ENCODE measurements around the gene CMSS1.

Gene CMSS1

DNA sequence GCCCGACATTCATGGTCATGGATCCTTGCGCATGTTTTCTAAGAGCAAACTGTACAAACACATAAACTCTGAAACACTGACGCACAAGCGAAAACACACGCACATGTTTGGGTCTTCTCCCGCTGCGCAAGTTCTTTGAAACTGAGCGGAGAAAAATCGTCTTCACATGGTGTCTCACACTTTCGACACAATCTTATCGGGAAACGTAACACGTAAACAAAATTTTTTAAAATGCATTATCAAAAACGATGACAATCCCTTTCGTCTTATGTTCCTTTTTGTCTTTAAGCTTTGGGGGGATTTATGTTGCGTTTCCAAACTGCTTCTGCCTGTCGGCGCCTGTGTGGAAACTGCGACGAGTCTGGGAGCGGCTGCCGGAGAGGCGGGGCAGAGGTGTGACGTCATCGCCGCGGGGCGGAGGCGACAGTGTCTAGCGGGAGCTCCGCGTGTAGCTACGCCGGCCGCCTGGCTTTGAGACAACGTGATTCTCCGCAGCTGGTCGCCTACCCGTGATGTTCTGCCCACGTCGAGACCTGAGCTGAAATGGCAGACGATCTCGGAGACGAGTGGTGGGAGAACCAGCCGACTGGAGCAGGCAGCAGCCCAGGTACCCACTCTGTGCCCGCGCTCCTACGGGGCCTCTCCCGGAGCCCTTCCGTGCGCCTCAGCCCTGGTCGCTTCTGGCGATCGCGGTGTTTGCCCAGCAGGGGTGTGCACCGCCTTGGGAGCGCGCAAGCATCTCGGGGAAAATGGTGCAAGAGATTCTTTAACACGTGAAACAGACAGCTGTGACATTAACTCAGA is at the start of gene CMSS1:
CMSS1 (plus strand) TSS at position 426 of the 804 bp plus-strand sequence.
- intact Hi-C loops (cut with DNase I) = no loop called here
- DNase-seq = peak; percentile 87 to 98 (median 96)

GRCh38 chr3:99768126-99768525 is 49.5 kb upstream of the CMSS1 start:
- intact Hi-C loops (cut with DNase I) = no loop called here

DNA sequence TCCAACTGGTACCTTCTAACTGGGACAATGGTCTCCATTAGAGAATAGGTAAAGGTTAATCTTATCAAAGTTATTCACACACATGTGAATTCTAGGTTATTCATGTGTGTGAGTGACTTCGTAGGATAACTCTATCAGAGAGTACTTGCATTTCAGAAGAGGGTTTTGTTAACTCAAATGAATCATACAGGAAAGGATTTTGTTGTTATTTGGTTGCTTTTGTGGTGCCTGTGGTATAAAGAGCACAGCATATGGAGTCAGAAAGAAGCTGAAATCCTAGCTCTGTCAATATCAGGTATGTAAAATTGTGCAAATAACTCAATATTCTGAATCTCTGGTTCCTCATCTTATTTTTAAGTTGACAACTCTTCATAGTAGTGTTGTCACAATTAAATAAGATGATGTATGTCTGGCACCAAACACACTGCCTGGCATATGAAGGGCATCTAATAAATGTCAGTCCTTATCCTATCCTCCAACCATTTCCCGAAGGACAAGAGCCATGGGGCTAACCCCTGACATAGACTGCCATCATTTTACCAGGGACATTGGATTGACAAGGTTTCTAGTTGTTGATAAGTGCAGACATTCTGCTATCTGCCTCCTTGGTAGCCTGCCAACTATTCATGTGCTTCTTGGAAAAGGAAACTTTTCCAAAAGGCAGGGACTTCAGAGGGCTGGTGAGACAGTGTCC is 48.7 kb upstream of the CMSS1 start:
- intact Hi-C loops (cut with DNase I) = no loop called here
- no peak for DNase-seq

More at GRCh38 chr3:99768126-99768525, 49.5 kb upstream of the CMSS1 start:
- no peak for DNase-seq

DNA sequence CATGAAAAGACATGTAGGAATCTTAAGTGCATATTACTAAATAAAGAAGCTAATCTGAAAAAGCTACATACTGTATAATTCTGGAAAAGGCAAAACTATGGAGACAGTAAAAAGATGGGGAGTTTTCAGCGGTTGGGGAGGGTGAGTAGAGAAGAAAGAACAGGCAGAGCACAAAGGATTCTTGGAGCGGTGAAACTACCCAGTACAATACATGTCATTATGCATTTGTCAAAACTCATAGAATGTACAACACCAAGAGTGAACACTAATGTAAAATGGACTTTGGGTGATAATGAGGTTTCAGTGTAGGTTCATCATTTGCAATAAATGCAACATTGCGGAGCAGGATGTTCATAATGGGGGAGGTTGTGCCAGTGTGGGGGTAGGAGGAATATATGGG is 45.5 kb upstream of the CMSS1 start:
- intact Hi-C loops (cut with DNase I) = no loop called here
- DNase-seq = no peak

GRCh38 chr3:99772671-99773070 is 45.0 kb upstream of the CMSS1 start:
- intact Hi-C loops (cut with DNase I) = no loop called here
- no peak for DNase-seq

GRCh38 chr3:99774467-99774866 is 43.2 kb upstream of the CMSS1 start:
- no peak for DNase-seq
- intact Hi-C loops (cut with DNase I) = no loop called here

DNA sequence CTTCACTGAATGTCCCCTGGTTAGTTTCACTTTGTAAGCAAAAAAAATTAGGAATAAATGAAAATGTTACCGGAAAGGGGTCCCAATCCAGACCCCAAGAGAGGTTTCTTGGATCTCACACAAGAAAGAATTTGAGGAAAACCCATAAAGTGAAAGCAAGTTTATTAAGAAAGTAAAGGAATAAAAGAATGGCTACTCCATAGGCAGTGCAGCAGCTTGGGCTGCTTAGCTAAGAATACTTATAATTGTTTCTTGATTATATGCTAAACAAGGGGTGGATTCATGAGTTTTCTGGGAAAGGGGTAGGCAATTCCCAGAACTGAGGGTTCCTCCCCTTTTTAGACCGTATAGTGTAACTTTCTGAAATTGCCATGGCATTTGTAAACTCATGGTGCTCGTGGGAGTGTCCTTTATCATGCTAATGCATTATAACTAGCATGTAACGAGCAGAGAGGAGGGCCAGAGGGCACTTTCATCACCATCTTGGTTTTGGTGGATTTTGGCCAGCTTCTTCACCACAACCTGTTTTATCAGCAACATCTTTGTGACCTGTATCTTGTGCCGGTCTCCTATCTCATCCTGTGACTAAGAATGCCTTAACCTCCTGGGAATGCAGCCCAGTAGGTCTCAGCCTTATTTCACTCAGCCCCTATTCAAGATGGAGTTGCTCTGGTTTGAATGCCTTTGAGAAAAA is 41.0 kb upstream of the CMSS1 start:
- intact Hi-C loops (cut with DNase I) = no loop called here
- DNase-seq = no peak

DNA sequence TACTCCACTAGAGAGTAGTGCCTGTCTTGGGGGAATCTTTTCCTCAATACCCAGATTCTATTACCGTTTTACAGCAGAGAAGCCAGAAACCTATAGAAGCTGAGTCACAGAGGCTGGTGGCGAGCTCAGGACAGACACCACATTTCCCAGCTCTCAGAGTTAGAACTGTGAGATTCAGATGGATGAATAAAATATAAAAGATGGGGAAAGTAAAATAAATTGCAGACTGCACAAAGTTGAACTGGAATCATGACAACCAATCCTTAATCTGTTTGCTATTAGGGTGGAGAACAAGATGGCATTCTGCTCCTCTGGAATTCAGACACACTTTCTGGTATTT is 40.5 kb upstream of the CMSS1 start:
- intact Hi-C loops (cut with DNase I) = no loop called here
- no peak for DNase-seq

DNA sequence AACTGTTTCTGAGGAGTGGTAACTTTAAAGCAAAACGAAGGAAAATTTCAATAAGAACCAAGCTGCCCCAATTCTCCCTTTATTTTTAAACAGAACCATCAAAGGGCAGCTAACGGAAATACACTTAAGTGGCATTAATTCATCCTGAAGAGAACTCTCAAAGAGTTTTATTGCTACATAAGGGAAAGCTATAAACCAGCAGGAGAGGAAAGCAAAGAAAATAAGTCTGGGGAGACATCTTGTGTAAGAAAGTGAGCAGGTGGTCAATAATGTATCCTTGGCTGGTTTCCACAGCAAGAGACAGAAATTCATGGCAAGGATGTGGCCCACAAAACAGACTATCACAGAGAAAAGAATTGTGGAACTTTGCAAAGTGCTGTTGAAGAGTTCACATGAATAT is 40.0 kb upstream of the CMSS1 start:
- DNase-seq = no peak
- intact Hi-C loops (cut with DNase I) = no loop called here

- no peak for DNase-seq
- intact Hi-C loops (cut with DNase I) = no loop called here
Observed at GRCh38 chr3:99780749-99781148, 36.9 kb upstream of the CMSS1 start.

GRCh38 chr3:99781761-99782160 is 35.9 kb upstream of the CMSS1 start:
- intact Hi-C loops (cut with DNase I) = no loop called here
- DNase-seq = no peak

DNA sequence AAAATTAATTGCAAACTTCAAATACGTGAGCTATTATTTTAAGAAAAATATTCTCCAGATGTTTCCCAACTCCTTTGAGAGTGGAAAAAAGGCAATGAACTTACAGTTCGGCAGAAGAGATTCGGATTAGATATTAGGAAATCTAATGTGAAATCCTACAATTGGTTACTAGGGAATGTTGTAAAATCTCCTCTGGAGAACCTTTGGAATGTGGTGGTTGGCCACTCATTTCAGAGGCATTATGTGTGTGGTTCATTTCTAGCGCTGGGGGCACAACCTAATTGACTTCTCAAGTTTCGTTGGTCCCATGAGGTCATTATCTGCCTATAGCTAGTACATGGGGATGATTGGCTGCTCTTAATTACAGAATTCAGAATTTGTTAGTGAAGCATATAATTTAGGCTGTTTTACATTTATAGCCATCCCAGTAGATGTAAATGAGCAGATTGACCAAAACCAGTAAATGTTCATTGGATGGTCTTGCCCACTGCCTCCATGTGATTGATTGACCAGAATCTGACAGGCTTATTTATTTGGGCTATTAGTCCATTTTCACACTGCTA is 34.6 kb upstream of the CMSS1 start:
- no peak for DNase-seq

DNA sequence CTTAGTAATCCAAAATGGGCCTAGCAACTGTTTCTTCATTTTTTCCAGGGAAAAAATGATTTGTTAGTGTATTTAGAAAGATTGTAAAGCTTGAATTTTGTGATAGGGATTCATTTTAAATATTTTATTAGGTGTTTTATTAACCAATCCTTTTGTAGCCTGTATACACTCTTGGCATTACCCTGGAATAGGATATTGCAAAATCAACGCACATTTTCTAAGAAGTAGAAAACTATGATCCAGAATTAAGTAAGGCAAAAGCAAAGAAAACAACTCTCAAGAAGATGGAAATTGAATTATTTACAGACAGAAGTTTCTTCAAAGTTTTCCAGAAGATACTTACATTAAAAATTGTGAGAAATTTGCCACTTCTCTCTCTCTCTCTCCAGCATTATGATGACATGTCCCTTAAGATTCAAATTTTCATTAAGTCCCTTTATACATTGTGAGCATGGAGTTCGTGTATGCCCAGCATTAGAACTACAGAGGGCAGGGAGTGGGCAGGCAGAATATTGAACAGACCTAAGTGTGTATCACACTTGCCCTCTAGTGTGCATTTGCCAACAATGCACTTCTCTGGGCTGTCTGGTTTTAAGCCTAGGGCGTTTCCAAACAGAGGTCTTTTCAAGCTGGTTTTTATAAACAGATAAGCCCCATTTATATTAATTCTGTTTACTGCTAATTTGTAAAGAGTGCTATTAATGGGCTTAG is 28.5 kb upstream of the CMSS1 start:
- DNase-seq = peak in 28 of 42 donors; percentile 6 to 58 (median 26)
- intact Hi-C loops (cut with DNase I) = no loop called here

More for the DNA sequence above, 34.6 kb upstream of the CMSS1 start:
- intact Hi-C loops (cut with DNase I) = no loop called here

- intact Hi-C loops (cut with DNase I) = no loop called here
- no peak for DNase-seq
Observed at GRCh38 chr3:99794485-99794884, 23.2 kb upstream of the CMSS1 start.

GRCh38 chr3:99795573-99795972 is 22.1 kb upstream of the CMSS1 start:
- intact Hi-C loops (cut with DNase I) = no loop called here
- no peak for DNase-seq

GRCh38 chr3:99799422-99799821 is 18.2 kb upstream of the CMSS1 start:
- no peak for DNase-seq
- intact Hi-C loops (cut with DNase I) = no loop called here

DNA sequence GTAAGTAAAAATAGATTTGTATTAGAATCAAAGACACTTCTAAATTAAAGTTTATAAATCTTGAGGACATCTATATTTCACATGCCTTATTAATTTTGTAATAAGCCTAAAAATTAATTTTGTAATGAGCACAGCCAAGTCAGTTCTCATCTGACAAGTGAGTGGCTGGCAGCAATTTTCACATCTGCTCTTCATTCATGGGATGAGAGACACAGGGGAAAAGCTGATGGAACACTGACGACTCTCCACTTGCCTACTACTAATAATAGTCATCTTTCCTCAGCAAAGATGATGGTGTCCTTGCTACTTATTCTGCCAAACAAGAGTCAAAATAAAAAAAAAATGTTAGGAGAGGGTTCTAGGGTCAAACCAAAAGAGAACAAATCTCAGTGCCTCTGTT is 14.4 kb upstream of the CMSS1 start:
- intact Hi-C loops (cut with DNase I) = no loop called here
- no peak for DNase-seq

DNA sequence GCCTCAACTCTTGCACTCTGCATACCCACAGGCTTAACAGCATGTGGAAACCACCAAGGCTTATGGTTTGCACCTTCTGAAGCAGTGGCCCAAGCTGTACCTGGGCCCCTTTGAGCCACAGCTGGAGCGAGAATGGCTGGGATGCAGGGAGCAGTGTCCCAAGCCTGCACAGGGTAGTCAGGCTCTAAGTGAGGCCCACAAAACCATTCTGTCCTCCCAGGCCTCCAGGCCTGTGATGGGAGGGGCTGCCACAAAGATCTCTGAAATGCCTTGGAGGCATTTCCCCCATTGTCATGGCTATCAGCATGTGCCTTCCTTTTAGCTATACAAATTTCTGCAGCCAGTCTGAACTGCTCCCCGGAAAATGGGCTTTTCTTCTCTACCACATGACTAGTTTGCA is 12.5 kb upstream of the CMSS1 start:
- no peak for DNase-seq
- intact Hi-C loops (cut with DNase I) = no loop called here

DNA sequence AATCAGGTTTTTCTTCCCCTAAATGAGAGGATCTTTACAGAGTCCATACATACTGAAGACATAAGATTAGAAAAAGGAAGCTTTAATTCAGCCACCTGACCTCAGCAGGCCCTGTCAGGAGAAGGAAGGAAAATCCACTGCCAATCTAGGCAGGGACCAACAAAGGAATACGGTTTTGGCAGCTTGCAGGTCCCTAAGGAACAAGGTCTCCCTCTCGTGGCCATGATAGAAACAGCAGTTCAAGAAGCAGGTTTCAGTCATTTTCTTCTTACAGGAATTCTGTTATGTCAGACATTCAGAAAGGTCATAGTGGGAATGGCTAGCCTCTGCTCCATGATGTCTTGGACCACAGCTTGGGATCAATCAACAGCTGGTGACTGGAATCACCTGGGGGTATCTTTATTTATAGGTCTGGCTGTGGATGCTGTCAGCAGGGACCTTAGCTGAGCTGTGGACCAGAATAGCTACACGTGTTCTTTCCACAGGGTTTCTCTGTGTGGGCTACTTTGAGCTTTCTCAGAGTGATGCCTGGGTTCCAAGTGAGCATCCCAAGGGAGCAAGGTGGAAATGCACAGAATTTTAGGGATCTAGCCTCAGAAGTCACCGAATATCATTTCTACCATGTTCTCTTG is 9.4 kb upstream of the CMSS1 start:
- DNase-seq = peak in 22 of 42 donors; percentile 13 to 74 (median 35)
- intact Hi-C loops (cut with DNase I) = no loop called here

Data from head of caudate nucleus (tissue), 42 donors.